HepG2 (cell line): ENCODE data around the gene EVA1A.

Experiments used
- ATF1 ChIP-seq: IDR thresholded peaks from 2 replicates; pipeline ENCODE4 v1.6.1; 2016; ENCODE audit warnings: mild to moderate bottlenecking, control low read depth
- BHLHE40 ChIP-seq: IDR thresholded peaks from 2 replicates; pipeline ENCODE4 v1.6.1; 2011; ENCODE audit warnings: low read length, improper control_type of control experiment
- CEBPB ChIP-seq: IDR thresholded peaks from 2 replicates; pipeline ENCODE4 v1.6.1; 2011; ENCODE audit warnings: low read depth, low read length, improper control_type of control experiment, borderline replicate concordance
- EZH2 ChIP-seq: conservative IDR thresholded peaks from 2 replicates; pipeline ENCODE4 v1.6.1; 2012; ENCODE audit warnings: mild to moderate bottlenecking, low read depth, low read length, moderate library complexity
- JUND ChIP-seq: sonication (generic); formaldehyde crosslinking; IDR thresholded peaks from 2 replicates; pipeline ENCODE4 v1.8.0; 2022; ENCODE audit warnings: mild to moderate bottlenecking, missing genetic modification reagents
- POLR2A ChIP-seq, 2 experiments: IDR thresholded peaks; 2 replicates each; pipeline ENCODE4 v1.6.1; 2011; ENCODE audit warnings: low read depth in 2 of 2, low read length in 2 of 2, mild to moderate bottlenecking in 1 of 2, moderate library complexity in 1 of 2; ENCODE audit not compliant: insufficient read depth in 1 of 2
- RAD51 ChIP-seq: fragments of 450-650 bp; IDR thresholded peaks from 2 replicates; pipeline ENCODE4 v1.6.1; 2016; ENCODE audit warnings: borderline replicate concordance
- TCF7 ChIP-seq: sonication (generic); IDR thresholded peaks from 2 replicates; pipeline ENCODE4 v1.6.1; 2016; ENCODE audit warnings: antibody characterized with exemption, low read depth
- TF ChIP-seq, protein P1 (sequence below), 2 experiments: IDR thresholded peaks; 2 replicates each; pipeline ENCODE4 v1.6.1; 2011 to 2012; ENCODE audit warnings: low read length in 2 of 2, borderline replicate concordance in 1 of 2, low read depth in 1 of 2, mild to moderate bottlenecking in 1 of 2, moderate library complexity in 1 of 2
- TF ChIP-seq, protein P2 (sequence below): sonication (generic); formaldehyde crosslinking; IDR thresholded peaks from 2 replicates; pipeline ENCODE4 v1.5.0; 2020; ENCODE audit warnings: mild to moderate bottlenecking, missing genetic modification reagents, moderate library complexity

DNA sequence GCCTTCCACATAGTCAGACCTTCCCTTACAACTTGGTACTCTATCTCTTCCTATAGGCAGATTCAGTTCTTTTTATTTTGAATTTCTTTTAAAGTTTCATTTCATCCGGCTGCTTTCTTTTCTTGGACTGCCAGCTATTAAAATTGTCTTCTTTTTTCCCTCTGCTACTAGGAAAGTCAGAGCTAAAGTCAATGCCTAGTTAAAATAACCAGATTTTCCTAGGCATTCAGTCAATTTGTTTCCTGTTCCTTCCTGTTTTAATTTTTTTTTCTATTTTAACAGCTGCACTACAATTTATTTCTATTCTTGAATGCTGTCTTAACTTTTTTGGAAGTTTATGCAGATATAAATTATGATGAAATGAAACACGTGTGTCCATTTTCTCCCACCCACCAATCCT, 84.8 kb downstream of the EVA1A start:
- TF ChIP-seq BHLHE40 (no peak), ATF1 (no peak), POLR2A (IDR thresholded peaks at IDR 0.05; ENCODE audit: insufficient read depth in 1 of 2, low read depth in 2 of 2, low read length in 2 of 2) (no peak), CEBPB (no peak), JUND (CRISPR knock-in tag) (no peak), EZH2 (no peak), TCF7 (no peak), RAD51 (no peak)
- TF ChIP-seq, protein P1, sequence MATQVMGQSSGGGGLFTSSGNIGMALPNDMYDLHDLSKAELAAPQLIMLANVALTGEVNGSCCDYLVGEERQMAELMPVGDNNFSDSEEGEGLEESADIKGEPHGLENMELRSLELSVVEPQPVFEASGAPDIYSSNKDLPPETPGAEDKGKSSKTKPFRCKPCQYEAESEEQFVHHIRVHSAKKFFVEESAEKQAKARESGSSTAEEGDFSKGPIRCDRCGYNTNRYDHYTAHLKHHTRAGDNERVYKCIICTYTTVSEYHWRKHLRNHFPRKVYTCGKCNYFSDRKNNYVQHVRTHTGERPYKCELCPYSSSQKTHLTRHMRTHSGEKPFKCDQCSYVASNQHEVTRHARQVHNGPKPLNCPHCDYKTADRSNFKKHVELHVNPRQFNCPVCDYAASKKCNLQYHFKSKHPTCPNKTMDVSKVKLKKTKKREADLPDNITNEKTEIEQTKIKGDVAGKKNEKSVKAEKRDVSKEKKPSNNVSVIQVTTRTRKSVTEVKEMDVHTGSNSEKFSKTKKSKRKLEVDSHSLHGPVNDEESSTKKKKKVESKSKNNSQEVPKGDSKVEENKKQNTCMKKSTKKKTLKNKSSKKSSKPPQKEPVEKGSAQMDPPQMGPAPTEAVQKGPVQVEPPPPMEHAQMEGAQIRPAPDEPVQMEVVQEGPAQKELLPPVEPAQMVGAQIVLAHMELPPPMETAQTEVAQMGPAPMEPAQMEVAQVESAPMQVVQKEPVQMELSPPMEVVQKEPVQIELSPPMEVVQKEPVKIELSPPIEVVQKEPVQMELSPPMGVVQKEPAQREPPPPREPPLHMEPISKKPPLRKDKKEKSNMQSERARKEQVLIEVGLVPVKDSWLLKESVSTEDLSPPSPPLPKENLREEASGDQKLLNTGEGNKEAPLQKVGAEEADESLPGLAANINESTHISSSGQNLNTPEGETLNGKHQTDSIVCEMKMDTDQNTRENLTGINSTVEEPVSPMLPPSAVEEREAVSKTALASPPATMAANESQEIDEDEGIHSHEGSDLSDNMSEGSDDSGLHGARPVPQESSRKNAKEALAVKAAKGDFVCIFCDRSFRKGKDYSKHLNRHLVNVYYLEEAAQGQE (IDR thresholded peaks at IDR 0.05; ENCODE audit: borderline replicate concordance in 1 of 2, low read depth in 1 of 2, low read length in 2 of 2): no peak
- TF ChIP-seq, protein P2, sequence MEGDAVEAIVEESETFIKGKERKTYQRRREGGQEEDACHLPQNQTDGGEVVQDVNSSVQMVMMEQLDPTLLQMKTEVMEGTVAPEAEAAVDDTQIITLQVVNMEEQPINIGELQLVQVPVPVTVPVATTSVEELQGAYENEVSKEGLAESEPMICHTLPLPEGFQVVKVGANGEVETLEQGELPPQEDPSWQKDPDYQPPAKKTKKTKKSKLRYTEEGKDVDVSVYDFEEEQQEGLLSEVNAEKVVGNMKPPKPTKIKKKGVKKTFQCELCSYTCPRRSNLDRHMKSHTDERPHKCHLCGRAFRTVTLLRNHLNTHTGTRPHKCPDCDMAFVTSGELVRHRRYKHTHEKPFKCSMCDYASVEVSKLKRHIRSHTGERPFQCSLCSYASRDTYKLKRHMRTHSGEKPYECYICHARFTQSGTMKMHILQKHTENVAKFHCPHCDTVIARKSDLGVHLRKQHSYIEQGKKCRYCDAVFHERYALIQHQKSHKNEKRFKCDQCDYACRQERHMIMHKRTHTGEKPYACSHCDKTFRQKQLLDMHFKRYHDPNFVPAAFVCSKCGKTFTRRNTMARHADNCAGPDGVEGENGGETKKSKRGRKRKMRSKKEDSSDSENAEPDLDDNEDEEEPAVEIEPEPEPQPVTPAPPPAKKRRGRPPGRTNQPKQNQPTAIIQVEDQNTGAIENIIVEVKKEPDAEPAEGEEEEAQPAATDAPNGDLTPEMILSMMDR (CRISPR knock-in tag): no peak
